Pulmonary artery endothelial cell (primary cell): ENCODE measurements around the gene STK40. TPM values are rescaled to one million over a fixed set of nuclear protein-coding genes. Genes with fewer than 3 reads are reported as not detected.

Experiments
- DNase-seq: peaks from one replicate; pipeline ENCODE4 v3.0.0-alpha.2; 2011; ENCODE audit warnings: low read depth, low spot score
- total RNA-seq: library from RNA; depleted of rRNA; stranded (reverse); fragments of >200 nt; gene quantifications from 2 replicates; pipeline ENCODE4 v1.2.3, GENCODE V29; 2014

The STK40 gene
- total RNA-seq, 1 donor from 2014 or later, result 13.3 TPM

DNA sequence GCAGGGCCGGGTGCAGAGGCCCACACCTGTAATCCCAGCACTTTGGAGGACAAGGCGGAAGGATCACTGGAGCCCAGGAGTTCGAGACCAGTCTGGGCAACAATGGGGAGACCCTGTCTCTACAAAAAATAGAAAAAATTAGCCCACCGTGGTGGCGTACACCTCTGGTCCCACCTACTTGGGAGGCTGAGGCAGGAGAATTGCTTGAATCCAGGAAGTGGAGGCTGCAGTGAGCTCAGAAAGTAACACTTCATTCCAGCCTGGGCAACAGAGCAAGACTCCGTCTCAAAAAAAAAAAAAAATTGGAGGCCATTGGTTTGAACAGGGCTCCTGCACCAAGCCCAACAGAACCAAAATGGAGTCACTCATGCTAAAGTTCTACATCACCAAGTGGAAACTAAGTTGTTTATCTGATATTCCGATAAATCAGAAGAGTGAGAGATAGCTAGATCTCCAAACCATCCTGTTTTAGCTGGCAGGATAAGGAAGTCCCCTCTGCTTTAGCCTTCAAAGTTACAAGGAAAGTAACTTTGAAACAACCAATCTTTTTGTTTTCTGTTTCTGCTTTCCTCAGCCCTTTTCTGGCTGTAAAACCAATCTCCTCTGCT lies 12.8 kb upstream of the STK40 start:
- DNase-seq, result no peak

DNA sequence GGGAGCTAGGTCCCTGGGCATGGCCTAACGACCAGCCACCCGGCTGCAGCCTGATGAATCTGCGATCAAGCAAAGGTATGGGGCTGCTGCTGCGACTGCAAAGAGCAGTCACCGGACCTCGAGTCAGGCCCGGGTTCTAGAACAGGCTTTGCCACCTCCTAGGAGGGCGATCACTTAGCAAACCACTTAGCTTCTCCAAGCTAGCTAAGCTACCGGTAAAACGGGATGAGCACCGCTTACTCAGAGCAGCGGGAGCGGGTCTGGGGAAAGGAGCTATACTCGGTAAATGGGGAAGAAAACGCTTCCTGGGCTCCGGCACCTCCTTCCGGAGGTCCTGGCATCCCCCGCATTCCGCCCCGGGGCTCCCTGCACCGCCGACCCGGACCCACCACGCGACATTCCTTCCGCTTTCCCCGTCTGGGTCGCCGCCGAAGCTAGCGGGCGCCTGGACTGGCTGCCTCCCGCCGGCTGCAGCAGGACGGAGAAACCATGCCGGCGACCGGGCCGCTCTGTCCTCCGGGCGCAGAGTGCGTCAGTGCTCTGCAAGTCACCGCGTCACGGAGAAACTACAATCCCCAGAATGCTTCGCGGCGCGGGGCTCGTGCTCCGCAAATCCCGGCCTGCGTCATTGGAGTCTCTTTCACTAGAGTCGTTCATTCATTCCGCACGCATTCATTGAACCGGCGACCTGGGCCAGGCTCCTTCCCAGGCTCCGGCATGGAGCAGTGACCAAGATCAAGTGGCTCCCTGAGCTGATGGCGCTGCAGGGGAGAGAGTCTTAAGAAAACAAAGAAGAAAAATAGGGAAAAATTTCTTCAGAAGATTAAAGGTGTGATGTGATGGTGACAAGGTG lies 11.9 kb upstream of the STK40 start, which contains the start of gene LSM10:
Gene LSM10 (minus strand): TSS at position 531 of the 853 bp plus-strand sequence. CDS start 3,779 bp downstream, outside the sequence.
- peak; percentile 68 for DNase-seq

DNA sequence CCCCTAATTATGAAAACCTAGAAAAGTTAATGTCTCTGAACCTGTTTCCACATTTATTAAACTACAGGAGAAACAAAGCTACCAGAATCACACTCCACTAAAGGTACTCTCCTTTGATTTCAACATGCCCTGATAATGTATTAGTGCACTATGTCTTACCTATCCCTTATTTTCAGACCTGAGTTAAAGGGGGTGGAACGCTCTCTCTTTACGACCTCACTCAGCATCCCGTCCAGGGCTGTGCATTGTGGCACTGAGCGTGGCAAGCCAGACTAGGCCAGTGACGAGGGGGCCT lies 11.3 kb upstream of the STK40 start:
- no peak for DNase-seq

DNA sequence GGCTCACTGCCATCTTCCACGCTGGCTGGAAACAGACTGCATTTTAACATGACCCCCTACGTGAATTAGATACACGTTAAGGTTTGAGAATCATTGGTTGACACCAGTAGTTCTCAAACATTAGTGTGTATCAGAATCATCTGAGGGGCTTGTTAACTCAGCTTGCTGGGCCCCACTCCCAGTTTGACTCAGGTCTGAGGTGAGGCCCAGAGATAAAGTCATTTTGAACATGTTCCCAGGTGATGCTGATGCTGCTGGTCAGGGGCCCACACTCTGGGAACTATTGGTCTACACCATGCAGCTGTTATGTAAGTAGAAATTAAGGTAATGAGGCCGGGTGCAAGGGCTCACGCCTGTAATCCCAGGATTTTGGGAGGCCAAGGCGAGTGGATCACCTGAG lies 10.6 kb upstream of the STK40 start:
- no peak for DNase-seq

DNA sequence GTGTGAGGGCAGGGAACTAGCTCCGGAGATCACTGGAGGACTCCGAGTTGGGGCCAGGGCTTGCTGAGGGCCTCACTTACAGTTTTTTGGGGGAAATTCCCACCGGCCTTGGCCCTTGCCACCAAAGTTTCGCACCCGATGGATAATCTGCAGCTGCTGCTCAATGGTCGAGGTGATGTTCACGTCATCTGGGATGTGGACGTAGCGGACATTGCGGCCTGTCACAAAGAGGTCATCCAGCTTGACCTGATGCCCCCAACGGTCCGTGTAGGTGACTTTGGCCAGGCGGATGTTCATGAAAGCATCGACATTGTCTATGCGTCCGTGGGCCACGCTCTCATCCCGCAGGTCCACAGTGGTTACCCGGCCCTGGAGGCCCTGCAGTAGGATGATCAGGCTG lies 8.0 kb upstream of the STK40 start:
- no peak for DNase-seq

DNA sequence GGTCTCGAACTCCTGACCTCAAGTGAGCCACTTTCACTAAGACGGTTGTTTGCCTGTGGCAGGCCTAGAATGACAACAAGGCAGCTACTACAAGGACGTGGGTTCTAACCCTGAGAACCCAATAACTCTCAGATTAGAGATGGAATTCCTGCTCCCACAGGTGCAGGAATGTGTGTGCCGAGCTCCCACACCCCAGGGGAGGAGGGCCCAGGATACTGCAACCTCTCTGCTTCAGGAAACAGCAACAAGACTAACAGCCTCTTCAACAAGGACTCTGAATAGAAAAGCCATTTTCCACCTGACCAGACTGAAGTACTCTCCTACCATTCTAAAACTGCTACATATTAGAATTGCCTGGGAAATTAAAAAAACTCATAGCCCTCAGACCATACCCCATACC lies 7.1 kb upstream of the STK40 start:
- DNase-seq, result no peak

DNA sequence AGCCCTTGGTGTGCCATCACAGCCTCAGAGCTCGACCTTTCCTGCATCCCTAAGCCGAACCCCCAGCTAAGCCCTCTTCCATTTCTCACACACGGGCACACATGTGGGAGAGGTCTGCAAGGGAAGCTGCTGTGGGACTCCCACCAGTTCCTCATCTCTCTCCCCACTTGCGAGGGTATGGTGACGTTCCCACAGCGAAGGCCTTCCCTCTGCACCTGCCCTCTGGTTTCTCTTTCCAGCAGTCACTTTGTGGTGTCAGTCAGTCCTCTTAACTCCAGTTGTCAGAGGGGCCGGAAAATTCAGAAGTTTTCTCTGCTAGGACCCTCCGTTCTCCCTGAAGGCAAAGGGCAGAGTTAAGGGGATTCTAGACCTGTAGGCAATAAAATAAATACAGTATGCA lies 5.5 kb upstream of the STK40 start:
- no peak for DNase-seq

DNA sequence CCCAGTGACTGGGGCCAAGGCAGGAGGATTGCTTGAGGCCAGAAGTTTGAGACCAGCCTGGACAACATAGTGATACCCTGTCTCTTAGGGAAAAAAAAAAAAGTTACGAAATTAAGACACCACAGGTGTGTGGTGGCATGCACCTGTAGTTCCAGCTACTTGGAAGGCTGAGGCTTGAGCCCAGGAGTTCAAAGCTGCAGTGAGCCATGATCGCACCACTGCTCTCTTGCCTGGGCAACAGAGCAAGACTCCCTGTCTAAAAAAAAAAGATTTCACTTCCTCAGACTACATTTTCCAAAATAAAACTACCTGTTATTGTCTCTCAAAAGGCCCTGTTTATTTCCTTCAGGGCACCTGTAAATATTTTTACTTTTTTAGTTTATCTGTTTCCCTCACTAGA lies 4.7 kb upstream of the STK40 start:
- DNase-seq, result no peak

DNA sequence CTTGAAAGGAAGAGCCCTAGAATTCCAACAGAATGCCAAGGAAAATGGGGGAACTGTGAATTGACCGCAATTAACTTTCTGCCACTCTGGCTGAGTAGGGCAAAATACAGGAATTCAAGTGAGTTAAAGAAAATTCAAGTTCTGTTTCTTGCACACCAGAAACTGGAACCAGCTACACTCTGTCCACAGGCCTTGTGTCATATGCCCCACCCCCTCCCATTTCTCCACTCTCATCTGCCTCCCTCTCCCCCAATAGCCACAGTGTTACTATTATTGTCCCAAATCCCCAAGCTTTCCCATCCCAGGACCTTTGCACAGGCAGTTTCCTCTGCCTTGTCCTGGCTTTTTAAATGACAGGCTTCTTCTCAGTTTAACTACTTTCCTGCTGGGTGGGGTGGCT lies 4.3 kb upstream of the STK40 start:
- no peak for DNase-seq

DNA sequence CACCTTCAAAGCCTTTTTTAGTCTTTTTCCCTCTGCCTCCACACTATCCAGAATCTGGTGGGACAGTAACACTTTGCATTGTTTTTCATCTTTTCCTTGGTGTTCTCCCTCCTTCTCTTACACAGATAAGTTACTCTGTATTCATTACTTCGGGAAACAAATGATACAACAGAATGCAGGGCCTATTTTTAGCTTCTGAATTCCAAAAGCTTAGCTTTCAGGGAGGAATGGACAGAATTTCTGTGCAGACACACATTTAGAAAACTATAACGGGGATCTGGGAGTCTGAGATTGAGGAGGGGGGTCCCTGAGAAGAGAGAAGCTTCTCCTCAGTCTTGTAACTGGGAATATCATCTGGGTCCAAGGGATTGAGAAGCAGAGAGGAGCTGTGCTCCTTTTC lies 3.5 kb upstream of the STK40 start:
- no peak for DNase-seq

DNA sequence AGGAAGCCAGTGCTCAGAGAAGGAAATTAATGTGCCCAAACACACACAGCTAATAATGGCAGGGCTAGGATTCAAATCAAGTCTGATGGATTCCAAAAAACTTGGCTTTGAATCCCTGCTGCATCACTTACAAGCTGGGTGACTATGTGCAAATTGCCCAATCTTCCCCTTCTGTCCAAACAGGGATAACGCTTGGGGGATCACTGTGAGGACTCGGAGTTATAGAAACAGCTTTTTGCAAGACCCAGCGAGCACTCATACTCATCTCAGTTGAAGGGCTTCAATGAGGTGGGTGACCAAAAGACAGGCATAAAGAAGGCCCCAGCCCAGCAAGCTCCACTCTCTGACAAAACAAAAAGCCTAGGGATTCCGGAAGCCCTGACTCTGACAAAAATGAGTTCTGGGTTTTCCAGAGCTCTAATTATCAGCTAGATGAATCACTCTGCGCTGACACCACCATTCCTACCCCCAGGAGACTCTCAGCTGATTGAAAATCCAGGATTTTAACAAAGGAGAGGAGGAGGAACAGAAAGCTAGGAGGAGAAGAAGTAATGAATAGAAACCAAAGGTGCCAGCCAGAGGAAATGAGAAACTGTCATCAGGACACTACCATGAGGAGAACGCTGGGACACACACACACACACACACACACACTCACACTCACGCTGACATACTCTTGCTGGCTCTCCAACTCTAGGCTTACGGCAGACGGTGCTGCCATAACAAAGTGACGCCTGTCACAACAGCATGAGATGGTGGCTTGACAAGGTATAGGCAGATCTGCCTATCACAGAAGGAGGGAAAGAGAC lies 1.6 kb upstream of the STK40 start:
- DNase-seq, result no peak

DNA sequence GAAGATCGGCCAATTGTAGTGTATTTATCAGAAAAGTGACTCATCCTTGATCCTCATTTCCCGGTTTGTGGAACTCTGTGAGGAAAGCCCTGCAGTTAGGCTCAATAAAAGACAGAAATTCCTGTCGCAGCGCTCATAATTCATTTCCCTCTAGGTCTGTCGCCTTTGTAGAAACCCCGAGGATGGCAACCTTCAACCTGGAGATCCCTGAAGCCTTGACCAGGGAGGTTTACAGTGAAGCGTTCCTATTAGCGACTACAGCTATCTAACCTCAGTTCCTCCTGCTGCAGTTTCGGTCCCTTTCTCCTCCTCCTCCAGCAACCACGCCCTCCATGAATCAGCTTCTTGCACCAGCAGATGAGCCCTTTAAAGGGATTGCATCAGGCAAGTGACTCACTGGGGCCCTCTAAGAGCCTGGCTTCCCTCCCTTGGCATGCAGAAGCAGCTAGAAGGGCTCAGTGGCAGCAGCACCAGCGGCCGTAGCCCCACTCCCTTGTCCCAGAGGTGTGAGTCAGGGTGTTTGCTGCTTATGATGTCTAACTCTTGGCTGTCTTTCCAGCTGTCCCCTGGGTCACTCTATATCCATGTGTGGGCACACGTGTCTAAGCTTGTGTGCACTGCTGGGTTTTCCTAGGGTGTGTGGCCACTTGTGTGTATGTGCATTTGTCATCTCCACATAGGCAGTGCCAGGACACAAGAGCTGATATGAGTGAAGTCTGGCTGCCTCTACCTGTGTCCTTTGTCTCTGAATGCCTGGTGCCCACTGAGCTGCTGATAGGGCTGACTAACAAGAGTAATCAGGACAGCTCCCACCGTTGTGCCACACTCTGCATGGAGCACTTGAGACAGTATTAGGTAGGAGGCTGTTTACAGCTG lies 779 bp upstream of the STK40 start:
- DNase-seq, result peak; percentile 96

DNA sequence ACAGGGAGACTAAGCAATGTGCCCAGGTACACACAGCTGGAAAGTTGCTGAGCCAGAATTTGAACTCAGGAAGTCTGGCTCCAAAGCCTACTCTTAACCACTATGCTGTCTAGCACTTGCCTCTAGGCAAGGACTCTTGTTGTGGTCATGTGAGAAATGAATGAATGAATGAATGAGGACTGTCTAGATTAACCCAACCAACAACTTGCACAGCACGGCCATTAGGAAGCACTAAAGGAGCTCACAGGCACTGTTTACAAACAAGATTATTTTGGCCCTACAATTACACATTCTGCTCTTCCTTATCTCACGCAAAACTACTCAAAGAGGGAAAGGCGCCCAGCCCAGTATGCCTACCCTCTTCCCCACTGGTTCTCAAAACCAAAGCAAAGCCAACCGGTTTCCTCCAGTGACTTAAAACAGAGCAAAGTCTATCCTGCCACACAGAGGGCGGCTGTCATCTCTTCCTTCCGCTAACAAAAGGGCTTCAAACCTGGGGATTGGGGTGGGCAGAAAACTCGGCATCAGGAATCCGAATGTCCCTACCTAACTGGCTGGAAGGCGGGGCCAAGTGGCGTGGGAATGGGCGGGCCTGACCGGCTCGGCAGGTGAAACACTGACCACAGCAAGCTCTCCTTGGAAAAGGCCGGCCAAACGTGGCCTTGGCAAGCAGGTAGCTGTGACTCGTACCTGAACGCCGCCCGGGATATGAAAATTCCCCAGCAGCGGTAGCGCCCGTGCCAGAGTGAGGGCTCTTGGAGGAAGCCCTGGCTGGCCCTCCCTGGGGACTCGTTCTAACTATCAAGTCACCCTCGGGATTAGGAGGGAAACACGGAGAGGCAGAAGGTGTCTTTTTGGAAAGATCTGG lies 948 bp downstream of the STK40 start:
- no peak for DNase-seq

DNA sequence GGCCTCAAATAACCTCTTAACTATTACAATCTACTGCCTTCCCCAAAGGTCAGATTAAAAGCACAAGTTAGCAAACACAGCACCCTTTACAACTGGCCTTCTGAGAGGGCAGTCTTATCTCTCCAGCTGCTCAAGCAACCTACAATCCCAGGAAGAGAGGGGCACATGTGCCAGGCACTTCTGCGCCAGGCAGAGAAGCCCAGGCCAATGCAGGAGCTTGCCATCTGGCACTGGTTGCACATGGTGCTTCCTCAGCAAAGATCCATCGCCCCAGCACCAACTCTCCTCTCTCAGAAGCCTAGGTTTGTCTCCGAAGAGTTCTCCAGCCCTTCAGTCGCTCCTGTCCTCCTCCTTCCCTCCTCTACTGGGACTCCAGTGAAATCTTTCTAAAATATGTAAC lies 2.5 kb downstream of the STK40 start:
- no peak for DNase-seq

DNA sequence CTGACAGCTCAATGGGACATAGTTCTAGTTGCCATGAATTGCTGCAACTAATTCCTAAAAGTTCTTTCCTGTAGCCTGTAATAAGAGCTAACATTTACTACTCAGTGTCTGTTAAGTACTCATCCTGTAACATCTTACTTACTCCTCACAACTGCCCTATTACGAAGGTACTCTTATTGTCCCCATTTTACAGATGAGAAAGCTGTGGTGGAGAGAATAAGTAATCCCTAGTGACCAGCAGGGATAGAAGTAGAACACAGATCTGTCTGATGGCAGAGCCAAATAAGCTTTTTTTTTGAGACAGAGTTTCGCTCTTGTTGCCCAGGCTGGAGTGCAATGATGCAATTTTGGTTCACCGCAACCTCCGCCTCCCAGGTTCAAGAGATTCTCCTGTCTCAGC lies 3.1 kb downstream of the STK40 start:
- DNase-seq, result no peak

DNA sequence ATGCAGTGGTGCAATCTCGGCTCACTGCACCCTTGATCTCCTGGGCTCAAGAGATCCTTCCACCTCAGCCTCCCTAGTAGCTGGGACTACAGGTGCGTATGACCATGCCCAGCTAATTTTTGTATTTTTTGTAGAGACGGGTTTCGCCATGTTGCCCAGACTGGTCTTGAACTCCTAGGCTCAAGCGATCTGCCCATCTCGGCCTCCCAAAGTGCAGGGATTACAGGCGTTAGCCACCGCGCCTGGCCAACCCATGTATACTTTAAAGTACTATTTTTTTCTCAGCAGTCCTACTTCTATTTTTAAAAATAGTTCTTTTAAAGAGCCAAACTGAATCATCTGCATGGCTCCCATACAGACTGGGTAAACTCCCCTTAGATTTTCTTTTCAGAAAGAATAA lies 3.5 kb downstream of the STK40 start:
- DNase-seq, result no peak

DNA sequence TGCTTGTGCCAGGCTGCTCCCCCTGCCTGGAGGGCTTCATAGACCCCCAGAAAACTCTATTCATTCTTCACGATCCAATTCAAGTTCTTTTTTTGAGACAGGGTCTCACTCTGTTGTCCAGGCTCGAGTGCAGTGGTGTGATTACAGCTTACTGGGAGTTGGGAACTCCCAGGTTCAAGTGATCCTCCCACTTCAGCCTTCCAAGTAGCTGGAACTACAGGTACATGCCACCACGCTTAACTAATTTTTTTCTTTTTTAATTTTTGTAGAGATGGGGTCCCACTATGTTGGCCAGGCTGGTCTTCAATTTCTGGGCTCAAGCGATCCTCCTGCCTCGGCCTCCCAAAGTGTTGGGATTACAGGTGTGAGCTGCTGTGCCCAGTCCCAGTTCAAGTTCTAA lies 4.3 kb downstream of the STK40 start:
- no peak for DNase-seq

DNA sequence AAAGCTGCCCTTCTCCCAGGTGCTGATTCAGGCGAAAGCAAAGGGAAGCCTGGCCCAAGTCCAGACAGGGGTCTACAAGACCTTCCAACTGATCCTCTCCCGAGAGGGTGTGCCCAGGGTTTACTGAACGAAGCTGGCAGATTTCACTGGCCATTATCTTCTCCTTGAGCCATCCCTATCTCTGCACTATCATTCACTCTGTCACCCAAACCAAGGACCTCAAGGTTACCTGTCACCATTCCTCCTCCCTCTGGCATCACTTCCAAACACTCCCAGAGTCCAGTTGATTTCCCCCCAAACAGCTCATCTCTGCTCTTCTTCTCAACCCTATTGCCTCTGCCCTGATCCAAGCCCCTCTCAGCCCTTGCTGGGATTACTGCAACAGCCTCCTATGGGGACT lies 4.9 kb downstream of the STK40 start:
- no peak for DNase-seq

DNA sequence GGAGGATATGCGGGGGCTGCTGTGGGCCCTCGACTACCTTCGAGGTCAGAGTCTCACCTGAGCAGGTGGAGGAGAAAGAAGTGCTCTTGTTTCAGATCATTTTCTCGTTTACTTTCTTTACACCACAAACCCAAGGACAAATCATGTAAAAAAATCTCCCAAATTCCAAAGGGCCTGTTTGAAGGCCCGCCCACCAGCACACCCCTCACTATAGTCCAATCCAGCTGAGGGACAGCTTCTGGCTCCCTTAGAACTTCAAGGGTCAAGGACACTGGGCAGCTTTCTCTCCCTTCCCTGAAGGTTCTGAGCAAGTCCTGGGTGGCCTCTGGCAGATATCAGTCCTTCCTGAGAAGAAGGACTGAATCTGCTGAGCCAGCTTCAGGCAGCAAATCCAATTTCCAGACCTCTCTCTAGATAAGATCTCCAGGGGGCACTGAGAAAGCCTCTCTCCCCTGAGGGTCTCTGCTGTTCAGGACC lies 5.5 kb downstream of the STK40 start:
- no peak for DNase-seq

DNA sequence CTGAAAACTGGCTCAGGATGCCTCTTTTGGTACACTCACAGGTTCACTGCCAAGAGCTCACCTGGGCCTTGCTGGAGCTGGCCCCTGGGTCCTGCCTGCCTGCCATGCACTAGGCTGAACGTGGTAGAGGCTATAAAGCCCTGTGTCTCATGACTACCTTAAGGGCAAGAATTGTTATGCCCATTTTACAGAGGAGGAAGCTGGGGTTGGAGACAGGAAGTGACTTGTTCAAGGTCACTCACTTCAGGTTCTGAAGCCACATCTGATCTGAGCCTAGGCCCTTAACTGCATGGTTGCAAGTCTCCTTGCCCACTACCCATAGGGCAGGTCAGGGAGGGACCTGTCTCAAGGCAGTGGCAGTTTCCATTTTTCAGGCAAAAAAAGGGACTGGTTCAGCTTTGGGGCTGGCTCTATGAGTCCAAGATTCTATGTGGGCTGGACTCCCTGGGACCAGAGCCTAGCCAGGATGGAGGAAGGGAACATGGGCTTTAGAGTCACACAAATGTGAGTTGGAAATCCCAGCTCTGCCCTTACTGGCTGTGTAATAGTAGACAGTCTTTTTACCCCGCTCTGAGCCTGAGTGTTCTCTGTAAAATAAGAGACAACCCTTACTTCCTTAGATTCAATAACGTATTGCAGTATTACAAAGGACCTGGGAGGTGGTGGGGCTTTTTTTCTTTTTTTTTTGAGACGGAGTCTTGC lies 7.8 kb downstream of the STK40 start:
- DNase-seq, result no peak
